Mammary epithelial cell (primary cell): ENCODE data around the gene DNAH14.

Source experiments
- EZH2 ChIP-seq: IDR thresholded peaks from 2 replicates; pipeline ENCODE4 v1.6.1; 2012; ENCODE audit warnings: low read length, inconsistent platforms, borderline replicate concordance
- TF ChIP-seq, protein P1 (sequence below), 2 donors: IDR thresholded peaks in 1 of 2; conservative IDR thresholded peaks in 1 of 2; 2 replicates each; pipeline ENCODE4 v1.5.1; 2011 to 2012; ENCODE audit warnings: inconsistent platforms in 2 of 2, low read length in 2 of 2, mild to moderate bottlenecking in 2 of 2, control low read depth in 1 of 2, low read depth in 1 of 2; ENCODE audit not compliant: insufficient read depth in 1 of 2; ENCODE audit errors: extremely low read depth in 1 of 2

DNA sequence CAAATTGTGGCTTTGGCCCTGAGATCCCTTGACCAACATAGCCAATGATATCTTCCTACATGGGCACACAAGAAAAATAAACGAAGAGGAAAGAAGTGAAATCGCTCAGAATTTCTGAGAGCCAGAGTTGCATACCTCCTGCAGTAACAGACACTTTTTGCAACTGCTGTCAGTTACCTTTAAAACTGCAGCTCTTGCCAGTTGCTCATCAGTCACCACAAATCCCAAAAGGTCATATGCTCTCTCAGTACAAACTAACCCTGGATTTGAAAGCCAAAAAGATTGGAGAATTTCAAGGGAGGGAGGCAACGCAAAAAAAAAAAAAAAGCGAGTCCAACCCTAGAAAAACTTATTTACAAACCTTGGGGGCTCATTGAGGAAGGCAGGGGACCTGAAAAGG lies 47.2 kb upstream of the DNAH14 start:
- TF ChIP-seq EZH2: no peak
- TF ChIP-seq, protein P1, sequence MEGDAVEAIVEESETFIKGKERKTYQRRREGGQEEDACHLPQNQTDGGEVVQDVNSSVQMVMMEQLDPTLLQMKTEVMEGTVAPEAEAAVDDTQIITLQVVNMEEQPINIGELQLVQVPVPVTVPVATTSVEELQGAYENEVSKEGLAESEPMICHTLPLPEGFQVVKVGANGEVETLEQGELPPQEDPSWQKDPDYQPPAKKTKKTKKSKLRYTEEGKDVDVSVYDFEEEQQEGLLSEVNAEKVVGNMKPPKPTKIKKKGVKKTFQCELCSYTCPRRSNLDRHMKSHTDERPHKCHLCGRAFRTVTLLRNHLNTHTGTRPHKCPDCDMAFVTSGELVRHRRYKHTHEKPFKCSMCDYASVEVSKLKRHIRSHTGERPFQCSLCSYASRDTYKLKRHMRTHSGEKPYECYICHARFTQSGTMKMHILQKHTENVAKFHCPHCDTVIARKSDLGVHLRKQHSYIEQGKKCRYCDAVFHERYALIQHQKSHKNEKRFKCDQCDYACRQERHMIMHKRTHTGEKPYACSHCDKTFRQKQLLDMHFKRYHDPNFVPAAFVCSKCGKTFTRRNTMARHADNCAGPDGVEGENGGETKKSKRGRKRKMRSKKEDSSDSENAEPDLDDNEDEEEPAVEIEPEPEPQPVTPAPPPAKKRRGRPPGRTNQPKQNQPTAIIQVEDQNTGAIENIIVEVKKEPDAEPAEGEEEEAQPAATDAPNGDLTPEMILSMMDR (conservative IDR thresholded peaks at IDR 0.05 in 1 of 2, IDR thresholded peaks at IDR 0.05 in 1 of 2; ENCODE audit: extremely low read depth in 1 of 2, insufficient read depth in 1 of 2, low read depth in 1 of 2, low read length in 2 of 2): no peak
